CD4-positive, alpha-beta T cell (primary cell): ENCODE results near the gene GABARAPL2. TPM values are rescaled to one million over a fixed set of nuclear protein-coding genes. Genes with fewer than 3 reads are reported as not detected.

Experiments
- ATAC-seq: fragments of 200-7000 bp; cut with Tn5 transposase; one replicate; pipeline ENCODE4 v1.10.0; 2022; ENCODE audit warnings: mild to moderate bottlenecking; ENCODE audit not compliant: poor library complexity
- CTCF ChIA-PET: fragments of 350-600 bp; sonication (Branson Sonifier 250); formaldehyde crosslinking; loops from one replicate; lab custom pipeline; 2021; ENCODE audit warnings: antibody characterized with exemption, inconsistent platforms; lab: Charles Lee
- POLR2A ChIA-PET: fragments of 350-600 bp; sonication (Branson Sonifier 250); formaldehyde crosslinking; loops from one replicate; lab custom pipeline; 2021; ENCODE audit warnings: antibody characterized with exemption, inconsistent platforms; lab: Charles Lee
- DNase-seq, 14 experiments: peaks; one replicate each; pipeline ENCODE4 v3.0.0-alpha.2; 2013 to 2020; ENCODE audit warnings: mixed read lengths in 2 of 14
- H3K27ac ChIP-seq, 2 donors: one replicate each; pipeline versions ENCODE4 v1.5.1 to v1.7.0; 2013; ENCODE audit warnings: low read length in 2 of 2, low read depth in 1 of 2, mild to moderate bottlenecking in 1 of 2
- H3K27me3 ChIP-seq, 2 experiments: 1 replicate in 1 of 2; 2 replicates in 1 of 2; pipeline versions ENCODE4 v1.6.1 to v1.7.0; 2013; ENCODE audit warnings: low read length in 2 of 2, control low read depth in 1 of 2, mild to moderate bottlenecking in 1 of 2, moderate library complexity in 1 of 2; ENCODE audit not compliant: insufficient read depth in 2 of 2, control insufficient read depth in 1 of 2
- H3K36me3 ChIP-seq: one replicate; pipeline ENCODE4 v1.6.1; 2013; ENCODE audit warnings: low read length, control low read depth; ENCODE audit not compliant: insufficient read depth
- H3K4me1 ChIP-seq: one replicate; pipeline ENCODE4 v1.6.1; 2013; ENCODE audit warnings: low read length, control low read depth; ENCODE audit not compliant: insufficient read depth
- H3K4me3 ChIP-seq: one replicate; pipeline ENCODE4 v1.5.1; 2013; ENCODE audit warnings: mild to moderate bottlenecking, low read length, moderate library complexity
- H3K9me3 ChIP-seq, 2 experiments: 1 replicate in 1 of 2; 2 replicates in 1 of 2; pipeline versions ENCODE4 v1.6.1 to v1.7.0; 2013; ENCODE audit warnings: low read length in 2 of 2, mild to moderate bottlenecking in 2 of 2, control low read depth in 1 of 2, moderate library complexity in 1 of 2; ENCODE audit not compliant: control insufficient read depth in 1 of 2, insufficient read depth in 1 of 2
- H3K27ac Mint-ChIP-seq: one replicate; pipeline ENCODE4 v1.8.0; 2020; ENCODE audit warnings: mixed read lengths
- H3K27me3 Mint-ChIP-seq: one replicate; pipeline ENCODE4 v1.8.0; 2021; ENCODE audit warnings: mixed read lengths
- H3K36me3 Mint-ChIP-seq: one replicate; pipeline ENCODE4 v1.8.0; 2021; ENCODE audit warnings: low read depth, mixed read lengths
- H3K4me1 Mint-ChIP-seq: one replicate; pipeline ENCODE4 v1.8.0; 2021; ENCODE audit warnings: low read depth, mixed read lengths
- H3K4me3 Mint-ChIP-seq: one replicate; pipeline ENCODE4 v1.8.0; 2020; ENCODE audit warnings: mild to moderate bottlenecking, mixed read lengths
- H3K9me3 Mint-ChIP-seq: one replicate; pipeline ENCODE4 v1.8.0; 2020; ENCODE audit warnings: mixed read lengths
- CTCF ChIP-seq: fragments of 200-600 bp; IDR thresholded peaks from one replicate; pipeline ENCODE4 v1.8.0; 2022; ENCODE audit warnings: antibody characterized with exemption, mild to moderate bottlenecking
- intact Hi-C, 2 experiments: fragments of 100-400 bp; cut with DNase I in 1 of 2; cut with micrococcal nuclease in 1 of 2; formaldehyde crosslinking; loops; one replicate each; pipeline versions ENCODE4 v1.15.1 to v1.9.0; 2023 to 2025; cut with DNase I, micrococcal nuclease
- total RNA-seq, 174 experiments: library from RNA in 2 of 174; stranded (reverse) in 2 of 174; gene quantifications; one replicate each; pipeline ENCODE4 v1.2.3 and lab custom pipeline; 2021 to 2026

Gene GABARAPL2
- total RNA-seq, 2 experiments from 2014 or later, result 44.6 to 48.3 TPM

GRCh38 chr16:75593825-75594820, 27.9 kb downstream of the GABARAPL2 start:
- no peaks in the 10 kb centered on the region for H3K4me1 ChIP-seq
- Mint-ChIP-seq H3K4me1 (peaks cover 5% of the 10 kb centered on the region), H3K4me3 (no peak overlapping the region), H3K9me3 (no peaks in the 10 kb centered on the region), H3K36me3 (peaks cover 46% of the 10 kb centered on the region), H3K27me3 (no peaks in the 10 kb centered on the region), H3K27ac (no peak overlapping the region)
- CTCF ChIA-PET, result no interaction called here
- no peak overlapping the region for H3K4me3 ChIP-seq
- ATAC-seq (no peak), DNase-seq (peak in 1 of 14 experiments; percentile 15)
- H3K27ac ChIP-seq, result no peak overlapping the region
- H3K36me3 ChIP-seq, result peaks cover 20% of the 10 kb centered on the region
- POLR2A ChIA-PET, result no interaction called here
- intact Hi-C loops, result no loop called here
- no peaks in the 10 kb centered on the region for H3K27me3 ChIP-seq
- no peak for TF ChIP-seq CTCF
- H3K9me3 ChIP-seq, result no peaks in the 10 kb centered on the region

DNA sequence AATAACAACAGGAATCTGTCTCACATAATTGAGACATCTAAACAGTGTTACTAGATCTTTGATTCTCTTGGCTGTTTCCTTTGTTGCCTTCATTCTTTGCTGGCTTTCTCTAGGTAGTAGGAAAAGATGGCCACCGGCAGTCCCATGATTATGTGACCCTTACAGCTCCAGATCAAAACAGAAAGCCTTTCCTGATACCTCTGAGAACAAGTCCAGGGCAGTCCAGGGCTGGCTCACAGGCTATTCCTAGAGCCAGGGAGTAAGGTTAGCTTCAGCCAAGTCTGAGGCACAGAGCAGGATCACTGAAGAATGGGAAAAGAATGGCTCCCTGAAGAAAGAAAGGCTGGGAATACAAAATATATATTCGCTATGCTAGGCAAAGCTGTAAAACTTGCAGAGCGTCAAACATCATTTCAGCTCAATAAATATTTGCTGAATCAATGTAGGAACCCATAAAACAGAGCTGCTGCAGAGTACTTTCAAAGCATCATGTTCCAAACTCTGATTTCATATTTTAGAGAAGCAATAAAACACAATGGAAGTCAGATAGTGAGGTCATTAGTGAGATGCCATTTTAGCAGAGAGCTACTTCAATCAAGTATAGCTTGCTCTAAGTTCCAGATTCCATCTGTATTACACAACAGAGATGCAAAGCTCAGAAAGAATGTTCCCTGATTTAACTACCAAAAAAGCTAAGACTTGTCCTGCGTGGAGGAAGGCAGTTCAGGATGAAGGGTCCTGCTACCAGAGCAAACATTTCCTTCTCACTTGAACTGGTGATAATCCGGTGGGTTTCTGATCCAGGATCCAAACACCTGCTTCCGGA, 33.5 kb downstream of the GABARAPL2 start:
- peaks cover 82% of the 10 kb centered on the region for H3K36me3 Mint-ChIP-seq
- no peaks in the 10 kb centered on the region for H3K27me3 Mint-ChIP-seq
- CTCF ChIA-PET, result interaction anchor here (0.7 kb wide), 1 partner anchor 820 kb away, joined by 5 read pairs; no protein-coding TSS in a partner anchor
- Histone ChIP-seq H3K27ac (no peak overlapping the region), H3K4me3 (no peak overlapping the region), H3K36me3 (peaks cover 51% of the 10 kb centered on the region), H3K27me3 (no peaks in the 10 kb centered on the region), H3K4me1 (no peaks in the 10 kb centered on the region), H3K9me3 (peaks cover 0 to 11% of the 10 kb centered on the region in 2 experiments)
- DNase-seq (no peak), ATAC-seq (no peak)
- no peak for TF ChIP-seq CTCF
- POLR2A ChIA-PET, result no interaction called here
- peaks cover 2% of the 10 kb centered on the region for H3K9me3 Mint-ChIP-seq
- no peak overlapping the region for H3K27ac Mint-ChIP-seq
- no peak overlapping the region for H3K4me3 Mint-ChIP-seq
- intact Hi-C loops, result no loop called here
- peaks cover 1% of the 10 kb centered on the region for H3K4me1 Mint-ChIP-seq

GRCh38 chr16:75603241-75603640, 37.1 kb downstream of the GABARAPL2 start:
- Histone ChIP-seq H3K27me3 (no peaks in the 10 kb centered on the region), H3K4me1 (no peaks in the 10 kb centered on the region), H3K36me3 (peaks cover 62% of the 10 kb centered on the region), H3K9me3 (peaks cover 0 to 11% of the 10 kb centered on the region in 2 experiments), H3K27ac (no peak overlapping the region), H3K4me3 (no peak overlapping the region)
- no peak for TF ChIP-seq CTCF
- DNase-seq, result no peak
- ATAC-seq, result no peak
- Mint-ChIP-seq H3K9me3 (peaks cover 2% of the 10 kb centered on the region), H3K27me3 (no peaks in the 10 kb centered on the region), H3K4me1 (no peaks in the 10 kb centered on the region), H3K4me3 (no peak overlapping the region), H3K36me3 (peaks cover 93% of the 10 kb centered on the region), H3K27ac (no peak overlapping the region)
- CTCF ChIA-PET, result no interaction called here
- intact Hi-C loops, result no loop called here
- POLR2A ChIA-PET, result no interaction called here
